Measurements from ENCODE around the gene ARID1B.

Gene ARID1B

GRCh38 chr6:156762547-156762946, 14.6 kb upstream of the ARID1B start:
- no peaks in the 10 kb centered on the region for H3K36me3 Mint-ChIP-seq (ENCODE audit: low read depth)
- peaks cover 2% of the 10 kb centered on the region for H3K27me3 Mint-ChIP-seq
- no peaks in the 10 kb centered on the region for H3K4me1 Mint-ChIP-seq (ENCODE audit: low read depth)
- intact Hi-C loops (cut with micrococcal nuclease), result no loop called here
- H3K27ac Mint-ChIP-seq, result no peak overlapping the region
- H3K9me3 Mint-ChIP-seq, result no peaks in the 10 kb centered on the region
- no peak overlapping the region for H3K4me3 Mint-ChIP-seq

GRCh38 chr6:156765117-156765516, 12.1 kb upstream of the ARID1B start:
- H3K27me3 Mint-ChIP-seq, result peaks cover 2% of the 10 kb centered on the region
- no peak overlapping the region for H3K27ac Mint-ChIP-seq
- no peaks in the 10 kb centered on the region for H3K4me1 Mint-ChIP-seq (ENCODE audit: low read depth)
- intact Hi-C loops (cut with micrococcal nuclease), result no loop called here
- no peaks in the 10 kb centered on the region for H3K36me3 Mint-ChIP-seq (ENCODE audit: low read depth)
- no peak overlapping the region for H3K4me3 Mint-ChIP-seq
- H3K9me3 Mint-ChIP-seq, result no peaks in the 10 kb centered on the region

- Mint-ChIP-seq H3K4me1 (ENCODE audit: low read depth) (no peaks in the 10 kb centered on the region), H3K27ac (no peak overlapping the region), H3K36me3 (ENCODE audit: low read depth) (no peaks in the 10 kb centered on the region), H3K9me3 (no peaks in the 10 kb centered on the region), H3K4me3 (no peak overlapping the region), H3K27me3 (peaks cover 4% of the 10 kb centered on the region)
- intact Hi-C loops (cut with micrococcal nuclease), result no loop called here
Observed at GRCh38 chr6:156767603-156768467, 9.3 kb upstream of the ARID1B start.

DNA sequence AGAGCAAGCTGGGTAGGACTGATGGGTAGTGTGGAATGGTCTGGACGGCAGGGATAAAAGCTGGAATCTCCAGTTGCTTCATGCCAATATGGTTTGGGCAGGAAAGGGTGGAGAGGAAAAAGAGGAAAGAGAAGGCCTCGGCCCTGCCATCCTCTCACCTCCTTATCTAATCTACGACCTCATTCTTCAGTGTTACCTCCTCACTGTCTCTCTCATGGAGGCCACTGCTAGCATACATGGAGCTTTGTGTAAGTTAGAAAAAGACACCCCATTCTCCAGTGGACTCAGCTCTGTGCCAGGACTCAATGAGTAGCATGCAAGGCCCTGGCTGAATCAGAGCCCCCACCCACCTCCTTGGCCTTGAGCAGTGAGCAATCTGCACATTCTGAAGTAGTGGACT, 6.1 kb upstream of the ARID1B start:
- no peaks in the 10 kb centered on the region for H3K9me3 Mint-ChIP-seq
- H3K4me1 Mint-ChIP-seq (ENCODE audit: low read depth), result peaks cover 12% of the 10 kb centered on the region
- no peaks in the 10 kb centered on the region for H3K36me3 Mint-ChIP-seq (ENCODE audit: low read depth)
- peaks cover 23% of the 10 kb centered on the region for H3K27me3 Mint-ChIP-seq
- intact Hi-C loops (cut with micrococcal nuclease), result no loop called here
- no peak overlapping the region for H3K4me3 Mint-ChIP-seq
- no peak overlapping the region for H3K27ac Mint-ChIP-seq

- no peak overlapping the region for H3K27ac Mint-ChIP-seq
- H3K9me3 Mint-ChIP-seq, result no peaks in the 10 kb centered on the region
- H3K4me1 Mint-ChIP-seq (ENCODE audit: low read depth), result peaks cover 12% of the 10 kb centered on the region
- peaks cover 23% of the 10 kb centered on the region for H3K27me3 Mint-ChIP-seq
- H3K36me3 Mint-ChIP-seq (ENCODE audit: low read depth), result no peaks in the 10 kb centered on the region
- intact Hi-C loops (cut with micrococcal nuclease), result no loop called here
- no peak overlapping the region for H3K4me3 Mint-ChIP-seq
Observed at GRCh38 chr6:156771761-156772160, 5.4 kb upstream of the ARID1B start.

- intact Hi-C loops (cut with micrococcal nuclease), result no loop called here
- no peak overlapping the region for H3K4me3 Mint-ChIP-seq
- H3K9me3 Mint-ChIP-seq, result no peaks in the 10 kb centered on the region
- H3K4me1 Mint-ChIP-seq (ENCODE audit: low read depth), result peaks cover 12% of the 10 kb centered on the region
- H3K36me3 Mint-ChIP-seq (ENCODE audit: low read depth), result peaks cover 7% of the 10 kb centered on the region
- H3K27me3 Mint-ChIP-seq, result peaks cover 23% of the 10 kb centered on the region
- H3K27ac Mint-ChIP-seq, result no peak overlapping the region
Observed at GRCh38 chr6:156773476-156773875, 3.7 kb upstream of the ARID1B start.

GRCh38 chr6:156773935-156774852, 3.0 kb upstream of the ARID1B start:
- intact Hi-C loops (cut with micrococcal nuclease), result no loop called here
- Mint-ChIP-seq H3K4me3 (no peak overlapping the region), H3K4me1 (ENCODE audit: low read depth) (peaks cover 12% of the 10 kb centered on the region), H3K36me3 (ENCODE audit: low read depth) (peaks cover 7% of the 10 kb centered on the region), H3K27ac (no peak overlapping the region), H3K9me3 (no peaks in the 10 kb centered on the region), H3K27me3 (peaks cover 23% of the 10 kb centered on the region)

GRCh38 chr6:156774863-156775405, 2.2 kb upstream of the ARID1B start:
- intact Hi-C loops (cut with micrococcal nuclease), result no loop called here

DNA sequence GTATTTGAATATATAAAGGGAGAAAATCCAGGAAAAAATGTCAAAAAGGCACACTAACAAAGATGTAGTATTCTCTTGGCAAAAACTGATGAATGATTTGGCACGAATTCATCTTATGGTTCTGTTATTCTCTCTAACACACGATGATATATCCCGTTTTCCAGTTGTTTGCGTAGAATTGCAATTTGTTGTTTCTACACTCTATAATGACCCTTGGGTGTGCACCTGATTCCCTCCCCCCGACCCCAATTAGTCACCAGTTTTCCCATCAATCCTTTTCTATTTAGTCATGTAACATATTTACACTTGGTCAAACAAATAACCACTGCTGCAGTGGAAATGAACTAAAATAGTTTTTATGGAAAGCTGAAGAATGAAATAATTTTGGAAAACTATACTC, 1.5 kb upstream of the ARID1B start:
- Mint-ChIP-seq H3K4me3 (no peak overlapping the region), H3K9me3 (no peaks in the 10 kb centered on the region), H3K36me3 (ENCODE audit: low read depth) (peaks cover 7% of the 10 kb centered on the region), H3K4me1 (ENCODE audit: low read depth) (peaks cover 18% of the 10 kb centered on the region), H3K27me3 (peaks cover 23% of the 10 kb centered on the region), H3K27ac (no peak overlapping the region)
- intact Hi-C loops (cut with micrococcal nuclease), result loop anchor here (2.0 kb wide), 1 partner anchor 211 kb away; no protein-coding TSS in a partner anchor

More at GRCh38 chr6:156774863-156775405, 2.2 kb upstream of the ARID1B start:
- peaks cover 15% of the 10 kb centered on the region for H3K4me1 Mint-ChIP-seq (ENCODE audit: low read depth)
- no peaks in the 10 kb centered on the region for H3K9me3 Mint-ChIP-seq
- peaks cover 23% of the 10 kb centered on the region for H3K27me3 Mint-ChIP-seq
- H3K27ac Mint-ChIP-seq, result no peak overlapping the region
- no peak overlapping the region for H3K4me3 Mint-ChIP-seq
- H3K36me3 Mint-ChIP-seq (ENCODE audit: low read depth), result peaks cover 7% of the 10 kb centered on the region

GRCh38 chr6:156776470-156776839, 723 bp upstream of the ARID1B start:
- H3K4me3 Mint-ChIP-seq, result peak overlapping the region; percentile 83
- H3K4me1 Mint-ChIP-seq (ENCODE audit: low read depth), result peaks cover 25% of the 10 kb centered on the region
- H3K27me3 Mint-ChIP-seq, result peaks cover 23% of the 10 kb centered on the region
- H3K27ac Mint-ChIP-seq, result peak overlapping the region; percentile 97
- intact Hi-C loops (cut with micrococcal nuclease), result loop anchor here (2.0 kb wide), 1 partner anchor 212 kb away; no protein-coding TSS in a partner anchor
- H3K36me3 Mint-ChIP-seq (ENCODE audit: low read depth), result peaks cover 7% of the 10 kb centered on the region
- no peaks in the 10 kb centered on the region for H3K9me3 Mint-ChIP-seq

DNA sequence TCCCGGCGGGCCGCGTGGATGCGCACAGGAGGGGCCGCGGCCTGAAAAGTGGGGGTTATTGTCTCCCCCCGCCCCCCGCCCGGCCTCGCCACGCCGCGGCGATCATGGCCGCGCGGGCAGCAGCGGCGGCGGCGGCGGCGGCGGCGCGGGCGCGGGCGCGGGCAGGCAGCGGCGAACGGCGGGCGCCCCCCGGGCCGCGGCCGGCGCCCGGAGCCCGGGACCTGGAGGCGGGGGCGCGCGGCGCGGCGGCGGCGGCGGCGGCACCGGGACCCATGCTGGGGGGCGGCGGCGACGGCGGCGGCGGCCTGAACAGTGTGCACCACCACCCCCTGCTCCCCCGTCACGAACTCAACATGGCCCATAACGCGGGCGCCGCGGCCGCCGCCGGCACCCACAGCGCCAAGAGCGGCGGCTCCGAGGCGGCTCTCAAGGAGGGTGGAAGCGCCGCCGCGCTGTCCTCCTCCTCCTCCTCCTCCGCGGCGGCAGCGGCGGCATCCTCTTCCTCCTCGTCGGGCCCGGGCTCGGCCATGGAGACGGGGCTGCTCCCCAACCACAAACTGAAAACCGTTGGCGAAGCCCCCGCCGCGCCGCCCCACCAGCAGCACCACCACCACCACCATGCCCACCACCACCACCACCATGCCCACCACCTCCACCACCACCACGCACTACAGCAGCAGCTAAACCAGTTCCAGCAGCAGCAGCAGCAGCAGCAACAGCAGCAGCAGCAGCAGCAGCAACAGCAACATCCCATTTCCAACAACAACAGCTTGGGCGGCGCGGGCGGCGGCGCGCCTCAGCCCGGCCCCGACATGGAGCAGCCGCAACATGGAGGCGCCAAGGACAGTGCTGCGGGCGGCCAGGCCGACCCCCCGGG, 637 bp downstream of the ARID1B start:
- Mint-ChIP-seq H3K4me3 (peak overlapping the region; percentile 97), H3K36me3 (ENCODE audit: low read depth) (peaks cover 7% of the 10 kb centered on the region), H3K27me3 (peaks cover 20% of the 10 kb centered on the region), H3K27ac (peak overlapping the region; percentile 97), H3K4me1 (ENCODE audit: low read depth) (peaks cover 33% of the 10 kb centered on the region), H3K9me3 (no peaks in the 10 kb centered on the region)
- intact Hi-C loops (cut with micrococcal nuclease), result loop anchor here (1.0 to 2.0 kb wide), 2 partner anchors 91 to 213 kb away; no protein-coding TSS in a partner anchor

GRCh38 chr6:156778454-156779205, 1.5 kb downstream of the ARID1B start:
- Mint-ChIP-seq H3K4me3 (peak overlapping the region; percentile 97), H3K4me1 (ENCODE audit: low read depth) (peaks cover 36% of the 10 kb centered on the region), H3K27me3 (peaks cover 15% of the 10 kb centered on the region), H3K9me3 (no peaks in the 10 kb centered on the region), H3K36me3 (ENCODE audit: low read depth) (peaks cover 7% of the 10 kb centered on the region), H3K27ac (peak overlapping the region; percentile 97)
- intact Hi-C loops (cut with micrococcal nuclease), result no loop called here
